CD4-positive, alpha-beta T cell treated with Interleukin-6 for 4 hours (primary cell): Measurements from ENCODE around the gene SPPL3.

ENCODE experiments used
- DNase-seq: peaks from one replicate; pipeline ENCODE4 v3.0.0-alpha.2; 2020; ENCODE audit warnings: mixed read lengths

Gene SPPL3

DNA sequence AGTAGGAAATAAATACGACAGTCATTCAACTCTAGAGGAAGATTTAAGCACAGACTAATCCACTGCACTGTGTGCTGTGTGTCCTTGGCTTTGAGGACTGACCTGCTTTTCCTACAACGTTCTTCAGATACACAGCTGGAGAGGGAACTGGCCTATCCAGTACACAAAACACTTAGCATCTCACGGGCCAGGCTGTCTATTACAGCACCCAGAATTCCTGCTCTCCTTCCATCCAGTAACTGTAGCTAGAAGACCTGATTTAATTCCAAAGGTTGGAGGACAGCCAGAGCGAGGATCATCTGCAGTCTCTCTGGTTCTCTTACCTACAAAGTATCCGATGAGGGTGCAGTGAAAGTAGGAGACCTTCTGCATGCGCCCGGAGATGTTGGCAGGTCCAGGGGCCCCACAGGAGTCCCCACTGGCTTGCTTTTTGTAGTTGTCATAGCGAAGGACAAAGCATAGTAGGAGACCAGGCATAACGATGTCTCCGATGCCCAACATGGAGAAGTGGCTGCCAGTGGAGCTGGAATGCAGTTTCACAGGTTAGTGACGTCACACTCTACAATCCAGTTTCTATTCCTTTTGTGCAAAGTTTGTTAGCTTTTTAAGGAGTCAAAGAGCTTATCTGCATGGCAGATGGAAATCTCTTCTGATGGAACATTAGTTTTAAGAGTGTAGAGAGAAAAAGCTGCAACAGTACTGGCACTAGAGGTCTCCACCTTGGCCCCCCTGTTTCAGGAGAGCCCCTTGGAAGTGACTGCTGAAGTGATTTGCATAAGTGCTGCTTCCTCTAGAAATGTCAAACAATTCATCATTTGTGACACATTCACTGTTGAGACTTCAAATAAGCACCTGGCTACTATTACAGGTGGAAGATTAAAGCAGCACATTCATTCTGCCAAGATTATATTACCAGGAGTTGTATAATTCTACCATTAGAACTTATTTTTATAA, 136.8 kb downstream of the SPPL3 start:
- DNase-seq, result no peak

DNA sequence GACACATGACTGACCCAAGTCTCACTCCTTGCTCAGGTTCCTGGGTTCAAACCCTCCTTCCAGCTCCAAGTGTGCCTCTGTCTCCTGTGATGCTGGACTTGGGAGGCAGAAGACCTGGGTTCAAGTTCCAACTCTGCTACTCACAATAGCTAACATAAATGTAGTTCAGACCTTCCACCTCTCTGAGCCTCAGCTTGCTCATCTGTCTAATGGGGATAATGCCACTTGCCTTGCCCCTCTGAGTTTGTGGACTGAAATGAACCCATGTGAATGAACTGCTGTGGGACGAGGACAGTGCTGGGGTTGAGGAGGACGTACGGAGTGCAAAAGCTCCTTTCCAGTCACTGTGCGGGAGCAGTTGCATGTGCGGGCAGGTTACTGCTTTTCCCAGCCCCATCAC, 137.6 kb downstream of the SPPL3 start:
- DNase-seq, result no peak

DNA sequence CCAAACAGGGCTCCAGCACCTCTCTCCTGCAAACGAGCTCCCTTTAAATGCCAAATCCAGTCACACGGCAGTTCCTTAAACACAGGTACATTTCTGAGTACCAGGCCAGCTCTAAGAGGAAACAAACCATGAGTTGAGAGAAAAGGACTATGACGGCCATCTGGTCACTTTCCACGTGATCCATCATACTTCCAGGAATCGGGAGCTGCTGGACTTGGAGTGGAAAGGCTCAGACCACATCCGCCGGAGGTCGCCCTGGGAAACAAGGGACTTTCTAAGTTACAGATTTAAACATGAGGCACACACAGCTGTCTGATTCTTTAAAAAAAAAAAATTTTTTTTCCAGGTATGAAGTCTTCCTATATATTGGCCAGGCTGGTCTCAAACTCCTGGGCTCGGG, 139.3 kb downstream of the SPPL3 start:
- no peak for DNase-seq

DNA sequence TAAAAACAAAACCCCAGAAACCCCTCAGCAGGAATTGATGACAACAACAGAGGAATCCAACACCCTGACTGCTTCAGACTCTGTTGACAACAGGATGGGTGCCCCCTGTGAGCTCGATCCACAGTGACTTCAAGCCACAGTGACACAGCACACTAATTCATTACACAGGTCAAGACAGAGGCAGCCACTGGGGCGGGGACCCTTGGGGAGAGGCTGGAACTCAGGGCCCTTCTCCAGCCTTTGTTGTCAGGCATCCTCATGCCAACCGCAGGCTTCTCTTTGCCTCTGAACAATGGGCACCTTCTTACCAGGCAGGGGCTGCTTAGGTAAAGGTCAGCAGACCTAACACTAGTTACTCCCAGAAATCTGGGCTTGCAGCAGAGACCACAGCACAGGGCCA, 140.9 kb downstream of the SPPL3 start:
- no peak for DNase-seq

DNA sequence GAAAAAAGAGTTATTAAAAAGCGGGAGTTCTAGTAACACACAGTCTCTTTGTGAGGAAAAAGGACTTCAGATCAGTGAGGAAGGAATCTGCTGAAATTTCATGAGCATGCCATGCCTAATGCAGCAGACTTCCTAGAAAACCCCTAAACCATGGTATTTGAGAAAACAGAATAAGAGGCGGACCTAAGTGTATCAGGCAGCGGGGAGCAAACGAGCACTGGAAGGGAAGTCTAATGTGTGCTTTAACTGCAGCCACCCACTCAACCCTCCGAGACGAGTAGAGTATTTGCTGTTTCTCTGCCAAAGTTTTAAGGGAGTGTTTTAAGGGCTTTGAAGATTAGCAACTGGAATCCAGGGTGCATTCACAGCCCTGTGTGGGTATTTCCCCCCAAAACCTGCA, 142.1 kb downstream of the SPPL3 start:
- no peak for DNase-seq

DNA sequence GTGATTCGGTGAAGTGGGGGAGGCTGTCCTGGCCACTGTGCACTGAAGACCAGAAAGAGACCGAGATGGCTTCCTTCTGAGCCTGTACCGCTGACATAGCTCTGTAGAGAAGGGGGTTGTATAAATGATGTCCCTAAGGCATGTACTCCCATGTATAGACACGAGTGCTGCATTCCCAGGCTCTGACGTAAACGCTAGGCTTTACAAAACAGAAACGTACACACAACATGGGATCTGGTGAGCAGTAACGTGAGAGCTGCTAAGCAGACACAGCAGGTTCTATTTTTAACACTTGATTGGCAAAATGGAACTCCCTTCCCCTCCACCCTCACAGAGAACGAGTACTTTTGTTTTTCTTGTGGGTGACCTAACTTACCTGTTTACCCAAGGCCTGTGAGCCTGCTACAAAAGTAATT, 142.6 kb downstream of the SPPL3 start:
- no peak for DNase-seq

DNA sequence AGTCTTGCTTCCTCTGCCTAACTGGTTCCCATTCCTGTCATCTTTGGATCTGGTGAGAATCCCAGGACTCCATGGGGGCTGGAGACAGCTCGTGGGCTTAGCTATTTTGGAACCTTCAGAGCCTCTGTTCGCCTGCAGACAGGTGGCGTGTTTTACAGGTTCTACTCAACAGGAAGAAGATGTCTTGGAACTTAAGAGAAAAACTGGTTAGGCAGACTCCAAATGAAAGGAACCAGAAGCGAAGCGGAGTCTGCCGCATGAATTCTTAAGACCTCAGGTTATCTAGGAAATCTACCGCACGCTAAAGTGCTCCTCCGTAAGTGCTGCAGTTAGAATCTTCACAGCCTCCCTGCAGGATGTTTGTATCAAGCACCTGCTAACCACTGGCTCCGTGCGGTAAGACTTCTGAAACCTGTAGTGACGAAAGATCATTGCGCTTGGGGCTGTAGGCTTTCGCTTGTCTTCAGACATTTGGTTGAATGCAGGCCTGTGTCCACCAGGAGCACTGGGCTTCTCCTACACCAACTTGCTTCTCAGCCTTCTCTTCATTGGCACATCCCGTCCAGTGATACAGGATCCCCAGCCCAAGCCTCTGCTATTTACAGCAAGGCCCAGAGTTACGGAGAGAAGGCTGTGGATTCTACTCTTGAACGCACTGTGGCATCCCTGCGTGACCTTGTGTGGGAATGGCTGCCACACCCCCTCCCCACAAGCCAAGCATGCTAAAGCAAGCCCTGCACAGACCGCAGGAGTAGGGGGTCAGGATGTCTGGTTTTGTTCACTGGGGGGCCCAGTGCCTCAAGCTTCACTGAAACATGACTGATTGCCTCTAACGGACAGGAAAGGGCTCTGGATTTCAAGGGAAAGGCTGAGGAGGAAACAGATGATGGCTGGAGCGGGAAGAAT, 143.6 kb downstream of the SPPL3 start:
- DNase-seq, result peak; percentile 42

DNA sequence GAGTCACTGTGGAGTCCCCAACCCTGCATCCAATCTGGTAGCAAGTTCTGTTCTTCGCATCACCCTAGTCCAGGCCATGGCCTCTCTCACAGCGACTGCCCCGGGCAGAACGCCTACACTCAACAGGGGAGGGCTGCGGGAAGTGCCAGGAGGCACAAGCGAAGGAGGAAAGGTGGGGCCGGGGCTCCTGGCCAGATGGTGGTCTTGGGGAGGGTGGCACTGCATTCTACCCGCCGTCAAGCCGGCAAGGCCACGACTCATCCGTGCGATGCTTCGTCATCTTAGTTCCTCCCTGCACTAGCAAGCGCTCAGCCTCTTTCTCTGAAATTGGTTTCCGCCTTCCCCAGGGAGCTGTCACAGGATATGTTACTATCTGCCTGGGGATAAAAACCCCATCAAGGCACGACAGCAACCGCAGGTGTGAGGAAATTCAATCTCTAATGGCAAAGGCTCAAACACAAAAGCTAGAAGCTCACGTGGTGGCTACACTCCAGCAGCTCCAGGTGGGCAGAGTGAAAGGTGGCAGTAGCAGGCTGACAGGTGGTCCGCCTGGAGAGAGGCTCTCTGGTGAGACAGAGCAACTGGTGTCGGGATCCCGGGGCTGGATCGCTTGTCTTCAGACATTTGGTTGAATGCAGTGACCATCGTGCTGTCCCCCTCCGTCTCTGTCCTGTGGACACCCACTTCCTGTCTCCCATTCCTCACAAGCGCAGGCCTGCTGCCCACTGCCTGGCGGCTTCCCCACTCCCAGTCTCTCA, 144.4 kb downstream of the SPPL3 start:
- no peak for DNase-seq

DNA sequence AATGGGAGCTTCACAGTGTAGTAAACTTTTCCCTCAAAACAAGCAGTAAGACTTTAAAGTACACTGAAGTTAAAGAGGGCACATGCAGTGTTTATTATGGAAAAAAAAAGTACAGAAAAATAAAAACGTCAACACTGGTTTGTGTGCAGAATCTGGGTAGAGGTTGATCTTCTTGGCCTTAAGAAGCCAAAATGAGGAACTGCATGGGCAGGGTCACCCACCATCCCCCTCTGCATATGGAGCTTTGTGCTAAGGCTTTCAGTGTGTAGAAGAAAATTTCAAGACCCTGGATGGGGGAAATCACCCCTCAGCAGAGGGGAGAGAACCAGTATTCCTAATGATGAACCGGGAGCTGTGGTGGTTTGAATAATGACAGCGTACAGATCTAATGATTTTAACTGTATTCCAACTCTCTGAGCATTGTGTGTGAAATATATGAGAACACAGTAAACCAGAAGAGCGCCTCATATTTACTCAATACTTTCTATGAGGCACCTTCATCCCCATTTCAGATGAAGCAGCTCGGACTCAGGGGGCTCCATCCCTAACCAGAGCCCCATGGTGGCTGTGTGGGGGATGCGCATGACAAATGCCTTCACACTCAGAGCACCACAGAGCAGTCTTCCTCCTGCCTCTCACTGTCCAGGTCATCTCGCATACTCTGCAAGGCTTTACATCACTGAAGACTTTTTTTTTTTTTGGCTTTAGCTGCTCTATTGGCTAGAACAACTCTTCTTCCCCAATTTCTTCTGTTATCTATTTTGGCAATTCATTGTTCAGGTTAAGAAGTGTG, 145.2 kb downstream of the SPPL3 start:
- no peak for DNase-seq

DNA sequence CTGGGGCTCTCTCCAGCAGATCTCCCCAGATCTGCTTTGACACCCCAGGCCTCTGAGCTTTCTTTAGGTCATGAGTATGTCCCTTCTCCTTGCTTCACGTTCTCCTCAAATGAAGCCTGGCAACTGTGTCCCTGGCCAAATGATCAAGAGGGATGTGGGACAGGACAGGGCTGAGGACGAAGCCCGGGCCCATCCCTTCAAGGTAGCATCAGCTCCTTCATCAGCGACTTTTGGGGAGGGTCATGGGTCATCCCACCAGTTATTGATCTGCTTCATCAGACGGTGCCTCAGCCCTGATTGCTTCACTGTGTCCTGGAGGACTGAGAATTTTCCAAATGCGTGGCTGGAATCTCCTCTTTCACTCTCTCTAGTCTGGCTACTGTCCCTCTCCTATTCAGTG, 146.2 kb downstream of the SPPL3 start:
- no peak for DNase-seq

DNA sequence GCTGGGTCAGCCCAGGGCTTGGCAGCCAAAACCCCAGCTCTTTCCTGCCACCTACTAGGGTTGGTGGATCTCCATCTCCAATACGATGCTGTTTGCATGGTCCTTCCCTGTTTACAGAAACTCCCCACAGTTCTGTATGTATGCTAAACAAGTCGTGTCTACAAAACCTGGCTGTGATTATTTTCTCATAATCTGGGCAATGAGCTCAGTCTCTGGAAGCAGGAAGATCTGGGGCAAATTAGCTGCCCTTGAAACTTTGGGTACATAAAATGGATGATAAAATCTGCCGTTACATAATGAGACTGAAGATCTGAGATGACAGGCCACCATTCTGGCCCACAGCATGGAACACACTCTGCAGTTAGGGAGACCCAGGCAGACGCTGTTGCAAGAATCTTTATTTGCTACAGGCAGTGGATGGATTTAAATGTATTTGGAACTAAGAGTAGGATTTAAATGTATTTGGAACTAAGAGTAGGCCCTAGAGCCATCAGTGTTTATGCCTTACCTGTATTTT, 146.9 kb downstream of the SPPL3 start:
- no peak for DNase-seq

DNA sequence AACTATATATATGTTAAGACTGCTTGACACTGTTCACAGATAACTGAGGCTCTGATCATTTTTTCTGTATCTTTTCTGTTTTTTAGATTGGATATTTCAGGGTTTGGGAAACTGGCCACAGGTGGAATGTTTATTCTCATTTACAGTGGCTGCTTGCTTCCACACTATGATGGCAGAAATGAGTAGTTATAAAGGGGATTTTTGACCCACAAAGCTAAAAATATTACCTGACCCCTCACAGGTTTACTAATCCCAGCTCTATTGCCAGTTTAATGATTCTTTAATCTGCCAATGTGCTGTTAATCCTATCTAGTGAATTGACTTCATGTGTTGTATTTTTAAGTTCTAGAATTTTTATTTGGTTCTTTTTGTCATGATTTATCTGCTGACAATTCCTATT, 148.9 kb downstream of the SPPL3 start:
- DNase-seq, result no peak

DNA sequence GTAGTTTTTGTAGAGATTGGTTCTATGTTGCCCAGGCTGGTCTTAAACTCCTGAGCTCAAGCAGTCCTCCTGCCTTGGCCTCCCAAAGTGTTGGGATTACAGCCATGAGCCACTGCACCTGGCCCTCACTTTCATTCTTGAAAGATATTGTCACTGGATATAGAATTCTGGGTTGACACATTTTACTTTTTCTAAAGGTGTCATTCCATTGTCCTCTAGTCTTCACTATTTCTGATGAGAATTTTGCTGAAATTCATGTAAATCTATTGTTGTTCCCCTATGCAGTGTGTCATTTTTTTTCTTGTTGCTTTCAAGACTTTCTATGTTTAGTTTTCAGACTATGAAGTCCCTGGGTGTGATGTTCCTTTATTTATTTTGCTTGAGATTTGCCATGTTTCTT, 149.4 kb downstream of the SPPL3 start:
- no peak for DNase-seq

DNA sequence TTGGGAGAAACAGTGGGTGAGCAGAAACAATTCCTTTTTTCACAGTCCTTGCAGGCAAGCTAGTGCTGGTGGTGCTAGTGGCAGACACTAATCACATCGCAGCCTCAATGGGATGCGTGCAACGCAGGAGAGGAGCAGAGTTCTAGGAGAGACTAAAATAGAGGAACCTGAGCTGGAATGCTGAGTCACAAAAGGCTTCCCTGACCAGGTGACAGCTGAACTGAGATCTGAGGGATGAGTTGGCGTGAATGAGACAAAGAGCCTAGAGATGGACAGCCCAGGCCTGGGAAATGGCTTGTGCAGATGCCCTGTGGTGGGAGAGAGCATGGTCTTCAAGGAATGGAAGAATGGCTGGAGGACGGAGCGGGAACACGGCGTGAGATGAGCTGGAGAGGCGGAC, 152.8 kb downstream of the SPPL3 start:
- no peak for DNase-seq

DNA sequence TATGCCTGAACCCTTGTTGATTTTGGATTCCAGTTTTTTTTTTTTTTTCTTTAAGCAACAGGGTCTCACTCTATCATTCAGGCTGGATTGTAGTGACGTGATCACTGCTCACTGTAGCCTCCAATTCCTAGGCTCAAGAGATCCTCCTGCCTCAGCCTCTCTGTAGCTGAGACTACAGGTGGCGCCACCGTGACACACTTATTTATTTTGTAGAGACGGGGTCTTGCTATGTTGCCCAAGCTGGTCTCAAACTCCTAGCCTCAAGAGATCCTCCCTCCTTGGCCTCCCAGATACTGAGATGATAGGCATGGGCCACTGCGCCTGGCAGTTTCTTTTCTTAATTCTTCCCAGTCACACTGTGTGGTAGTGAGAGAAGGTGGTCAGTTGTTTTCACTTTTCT, 153.4 kb downstream of the SPPL3 start:
- no peak for DNase-seq

DNA sequence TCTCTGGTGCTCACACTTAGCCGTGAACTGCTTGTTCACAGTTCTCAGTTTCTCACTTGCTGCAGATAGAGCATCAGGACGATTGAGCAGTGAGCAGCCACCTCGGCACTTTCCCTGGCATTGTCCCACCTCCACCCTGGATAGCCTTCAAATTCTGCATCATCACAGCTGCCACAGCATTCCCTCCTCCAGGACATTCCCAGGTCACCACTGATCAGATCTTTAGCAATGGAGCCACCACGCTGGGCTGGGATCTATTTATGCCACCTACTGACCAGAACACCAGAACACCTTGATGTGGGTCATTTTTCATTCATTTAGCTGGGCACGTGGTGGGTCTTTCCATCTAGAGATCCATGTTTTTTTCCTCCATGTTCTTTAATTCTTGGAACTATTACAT, 154.9 kb downstream of the SPPL3 start:
- no peak for DNase-seq

DNA sequence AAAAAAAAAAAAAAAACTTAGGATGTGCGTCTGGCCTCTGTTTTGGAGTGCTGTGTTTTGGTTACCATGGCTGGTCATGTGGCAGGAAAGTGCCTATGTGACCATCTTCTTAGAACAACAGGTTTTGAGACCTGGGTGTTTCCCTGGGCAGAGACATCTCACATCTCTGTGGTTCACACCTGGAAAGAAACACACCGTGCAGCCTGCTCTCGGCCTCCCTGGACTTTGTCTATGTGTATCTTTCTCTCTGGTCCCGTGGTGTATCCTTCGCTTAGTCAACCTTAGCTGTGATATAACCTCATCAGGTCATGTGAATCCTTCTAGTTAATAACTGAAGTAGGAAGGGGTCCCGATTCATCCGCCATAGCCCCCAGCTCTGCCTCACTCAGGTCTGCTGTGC, 155.9 kb downstream of the SPPL3 start:
- DNase-seq, result no peak

DNA sequence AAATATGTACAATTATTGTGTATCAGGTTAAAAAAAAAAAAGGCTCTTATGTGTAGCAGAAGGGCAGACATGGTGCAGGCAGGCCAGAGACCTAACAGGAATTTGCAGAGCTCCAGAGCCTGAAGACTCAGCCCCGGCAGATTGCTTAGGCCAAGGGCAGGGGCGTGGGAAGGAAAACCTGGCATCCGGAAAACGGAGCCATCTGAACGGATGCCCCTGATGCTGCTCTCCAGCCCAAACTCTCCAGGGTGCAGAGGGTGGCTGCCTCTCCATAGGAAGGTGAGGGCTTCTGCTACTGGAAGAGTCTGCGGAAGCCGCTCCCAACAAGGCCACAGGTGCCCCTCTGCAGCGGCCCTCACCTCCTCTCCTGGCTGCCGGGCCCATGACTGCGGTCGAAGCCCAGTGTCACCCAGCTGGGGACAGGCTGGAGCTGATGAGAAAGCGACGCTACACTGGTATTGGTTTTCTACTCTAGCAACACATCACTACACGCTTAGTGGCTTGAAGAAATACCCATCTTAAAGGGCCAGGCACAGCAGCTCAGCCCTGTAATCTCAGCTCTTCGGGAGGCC, 159.2 kb downstream of the SPPL3 start:
- DNase-seq, result no peak

DNA sequence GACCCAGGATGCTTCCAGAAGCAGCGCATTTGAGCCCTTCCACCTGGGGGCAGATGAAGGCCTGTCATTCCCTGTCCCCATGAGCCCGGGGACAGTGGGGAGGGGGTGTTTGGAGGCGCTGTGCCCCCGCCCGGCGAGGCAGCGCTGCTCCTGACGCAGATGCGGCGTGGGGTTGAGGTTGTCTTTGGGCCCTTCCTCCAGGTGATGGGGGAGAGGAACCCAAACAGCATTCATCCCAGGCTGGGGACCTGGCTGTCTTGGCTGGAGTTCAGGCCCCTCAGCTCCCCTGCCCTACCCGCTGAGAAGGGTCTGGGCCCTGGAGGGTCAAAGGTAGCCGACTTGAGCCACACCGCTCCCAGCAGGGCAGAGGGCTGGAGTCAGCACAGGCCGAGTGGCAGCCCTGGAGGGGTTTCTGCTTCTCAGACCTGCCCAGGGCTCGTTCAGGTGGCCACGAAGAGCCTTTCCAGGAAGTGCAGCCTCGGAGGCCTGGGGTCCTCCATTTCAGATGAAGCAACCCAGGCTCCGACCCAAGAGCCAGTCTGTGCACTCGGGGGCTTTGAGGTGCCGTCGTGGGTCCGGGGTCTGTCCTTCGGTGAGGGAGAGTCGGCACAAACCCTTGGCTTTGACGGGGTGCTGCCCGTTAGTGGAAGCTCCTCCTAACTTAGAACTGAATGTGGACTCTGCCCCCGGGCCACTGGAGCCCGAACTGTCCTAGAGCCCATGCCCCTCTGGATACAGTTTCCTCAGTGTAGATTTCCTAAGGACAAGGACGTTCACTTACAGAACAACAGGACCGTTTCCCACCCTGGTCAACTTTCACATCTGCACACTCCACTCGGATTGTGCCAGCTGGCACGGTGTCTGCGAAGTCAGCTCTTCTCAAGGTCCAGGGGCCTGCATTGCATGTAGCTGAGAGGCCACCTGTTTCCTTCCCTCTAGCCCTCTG, 162.4 kb downstream of the SPPL3 start:
- DNase-seq, result no peak

DNA sequence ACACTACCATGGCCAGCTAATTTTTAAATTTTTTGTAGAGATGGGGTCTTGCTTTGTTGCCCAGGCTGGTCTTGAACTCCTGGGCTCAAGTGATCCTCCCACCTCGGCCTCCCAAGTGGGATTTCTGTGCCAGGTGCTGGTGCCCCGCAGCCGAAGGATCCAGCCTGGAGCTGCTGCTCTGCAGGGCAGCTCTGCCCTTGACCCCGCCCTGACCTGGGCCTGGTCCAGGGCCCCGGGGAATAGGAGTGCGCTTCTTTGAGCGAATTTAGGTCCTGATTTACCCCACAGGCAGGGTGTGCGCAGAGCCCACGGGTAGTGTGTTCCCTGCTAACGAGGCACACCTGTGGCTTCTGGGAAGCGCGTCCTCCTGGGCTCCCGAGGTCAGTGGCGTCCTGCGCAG, 163.3 kb downstream of the SPPL3 start:
- no peak for DNase-seq
